ENCODE results near the gene RALGPS1. TPM values are rescaled to one million over a fixed set of nuclear protein-coding genes. Genes with fewer than 3 reads are reported as not detected.
A peak's percentile ranks its signal among the peaks of the same experiment; 100 is the strongest.

The RALGPS1 gene
- total and polyA plus RNA-seq, 2 donors (not counting 1 experiment from before 2014, with no cell fraction given) = 2.0 to 5.9 TPM

- Histone ChIP-seq H4K20me1 (ENCODE audit: control insufficient read depth, extremely low read depth, insufficient read depth, low read length) (no peaks in the 10 kb centered on the region), H2AFZ (ENCODE audit: low read length) (no peak overlapping the region), H3K9ac (ENCODE audit: insufficient read depth, low read length) (no peak overlapping the region), H3K27ac (ENCODE audit: insufficient read depth, low read length) (no peak overlapping the region), H3K4me1 (ENCODE audit: control insufficient read depth, extremely low read depth, insufficient read depth, low read length) (no peaks in the 10 kb centered on the region), H3K4me2 (ENCODE audit: extremely low read depth, insufficient read depth, low read length) (no peak overlapping the region), H3K36me3 (ENCODE audit: control insufficient read depth, insufficient read depth, low read length) (peaks cover 8% of the 10 kb centered on the region), H3K79me2 (ENCODE audit: control insufficient read depth, insufficient read depth, low read length) (peaks cover 2% of the 10 kb centered on the region), H3K27me3 (ENCODE audit: control insufficient read depth, insufficient read depth, low read length) (no peaks in the 10 kb centered on the region), H3K4me3 (replicated peaks in 1 of 4; ENCODE audit: control extremely low read depth in 1 of 4, insufficient read depth in 1 of 4, low read depth in 3 of 4, low read length in 4 of 4) (no peak overlapping the region), H3K9me3 (ENCODE audit: control insufficient read depth, insufficient read depth, low read depth, low read length) (no peaks in the 10 kb centered on the region)
- TF ChIP-seq CTCF (conservative IDR thresholded peaks at IDR 0.05 in 1 of 2, IDR thresholded peaks at IDR 0.05 in 1 of 2; ENCODE audit: low read depth in 1 of 2, low read length in 2 of 2) (no peak), EZH2 (IDR thresholded peaks at IDR 0.05; ENCODE audit: low read length, missing control alignments) (no peak)
- no peak for DNase-seq (ENCODE audit: low read depth in 2 of 2)
Observed at GRCh38 chr9:126883636-126884035, 30.9 kb upstream of the RALGPS1 start.

GRCh38 chr9:126885131-126885641 is 29.4 kb upstream of the RALGPS1 start:
- Histone ChIP-seq H3K9ac (ENCODE audit: insufficient read depth, low read length) (no peak overlapping the region), H3K9me3 (ENCODE audit: control insufficient read depth, insufficient read depth, low read depth, low read length) (no peaks in the 10 kb centered on the region), H3K27me3 (ENCODE audit: control insufficient read depth, insufficient read depth, low read length) (no peaks in the 10 kb centered on the region), H3K27ac (ENCODE audit: insufficient read depth, low read length) (no peak overlapping the region), H3K4me3 (replicated peaks in 1 of 4; ENCODE audit: control extremely low read depth in 1 of 4, insufficient read depth in 1 of 4, low read depth in 3 of 4, low read length in 4 of 4) (no peak overlapping the region), H3K36me3 (ENCODE audit: control insufficient read depth, insufficient read depth, low read length) (peaks cover 7% of the 10 kb centered on the region), H3K79me2 (ENCODE audit: control insufficient read depth, insufficient read depth, low read length) (peaks cover 2% of the 10 kb centered on the region), H4K20me1 (ENCODE audit: control insufficient read depth, extremely low read depth, insufficient read depth, low read length) (no peaks in the 10 kb centered on the region), H2AFZ (ENCODE audit: low read length) (no peak overlapping the region), H3K4me2 (ENCODE audit: extremely low read depth, insufficient read depth, low read length) (no peak overlapping the region), H3K4me1 (ENCODE audit: control insufficient read depth, extremely low read depth, insufficient read depth, low read length) (no peaks in the 10 kb centered on the region)
- TF ChIP-seq CTCF (conservative IDR thresholded peaks at IDR 0.05 in 1 of 2, IDR thresholded peaks at IDR 0.05 in 1 of 2; ENCODE audit: low read depth in 1 of 2, low read length in 2 of 2) = no peak
- TF ChIP-seq EZH2 (IDR thresholded peaks at IDR 0.05; ENCODE audit: low read length, missing control alignments) = no peak
- DNase-seq (ENCODE audit: low read depth in 2 of 2) = peak in 1 of 2 donors; percentile 44

GRCh38 chr9:126886034-126886822 is 28.4 kb upstream of the RALGPS1 start:
- H4K20me1 ChIP-seq (ENCODE audit: control insufficient read depth, extremely low read depth, insufficient read depth, low read length) = no peaks in the 10 kb centered on the region
- H3K9me3 ChIP-seq (ENCODE audit: control insufficient read depth, insufficient read depth, low read depth, low read length) = no peaks in the 10 kb centered on the region
- H3K4me1 ChIP-seq (ENCODE audit: control insufficient read depth, extremely low read depth, insufficient read depth, low read length) = no peaks in the 10 kb centered on the region
- H3K79me2 ChIP-seq (ENCODE audit: control insufficient read depth, insufficient read depth, low read length) = peaks cover 2% of the 10 kb centered on the region
- H3K4me3 ChIP-seq (replicated peaks in 1 of 4; ENCODE audit: control extremely low read depth in 1 of 4, insufficient read depth in 1 of 4, low read depth in 3 of 4, low read length in 4 of 4) = no peak overlapping the region
- H3K27me3 ChIP-seq (ENCODE audit: control insufficient read depth, insufficient read depth, low read length) = no peaks in the 10 kb centered on the region
- no peak overlapping the region for H3K9ac ChIP-seq (ENCODE audit: insufficient read depth, low read length)
- no peak overlapping the region for H3K27ac ChIP-seq (ENCODE audit: insufficient read depth, low read length)
- TF ChIP-seq CTCF (conservative IDR thresholded peaks at IDR 0.05 in 1 of 2, IDR thresholded peaks at IDR 0.05 in 1 of 2; ENCODE audit: low read depth in 1 of 2, low read length in 2 of 2) (no peak), EZH2 (IDR thresholded peaks at IDR 0.05; ENCODE audit: low read length, missing control alignments) (no peak)
- peaks cover 6% of the 10 kb centered on the region for H3K36me3 ChIP-seq (ENCODE audit: control insufficient read depth, insufficient read depth, low read length)
- no peak overlapping the region for H2AFZ ChIP-seq (ENCODE audit: low read length)
- DNase-seq (ENCODE audit: low read depth in 2 of 2) = no peak
- no peak overlapping the region for H3K4me2 ChIP-seq (ENCODE audit: extremely low read depth, insufficient read depth, low read length)

All from fibroblast of lung (primary cell).